MG63 (cell line): ENCODE results near the gene MED29. TPM values are rescaled to one million over a fixed set of nuclear protein-coding genes. Genes with fewer than 3 reads are reported as not detected.

Experiments used
- DNase-seq: peaks from one replicate; pipeline ENCODE4 v3.0.0-alpha.2; 2020
- H3K27me3 ChIP-seq: fragments of 250-450 bp; sonication (Bioruptor Pico); 2 replicates; pipeline ENCODE4 v1.5.1; 2020; ENCODE audit warnings: mild to moderate bottlenecking, moderate library complexity
- H3K36me3 ChIP-seq: fragments of 250-450 bp; sonication (Bioruptor Pico); 2 replicates; pipeline ENCODE4 v1.5.1; 2020; ENCODE audit warnings: mild to moderate bottlenecking, moderate library complexity
- H3K4me3 ChIP-seq: fragments of 250-450 bp; sonication (Bioruptor Pico); 2 replicates; pipeline ENCODE4 v1.5.1; 2020; ENCODE audit warnings: mild to moderate bottlenecking, moderate library complexity
- H3K9me3 ChIP-seq: fragments of 250-450 bp; sonication (Bioruptor Pico); 2 replicates; pipeline ENCODE4 v1.5.1; 2020; ENCODE audit warnings: mild to moderate bottlenecking, moderate library complexity
- total RNA-seq: library from RNA; depleted of rRNA; stranded (reverse); fragments of >200 nt; shearing (Covaris generic); gene quantifications from 2 replicates; pipeline ENCODE4 v1.2.3, GENCODE V29; 2014; ENCODE audit warnings: low replicate concordance

MED29 gene
- total RNA-seq, 1 experiment from 2014 or later: 26.5 TPM

- peaks cover 26% of the 10 kb centered on the region for H3K36me3 ChIP-seq
- no peak overlapping the region for H3K4me3 ChIP-seq
- peak; percentile 50 for DNase-seq
- H3K27me3 ChIP-seq: no peaks in the 10 kb centered on the region
- no peaks in the 10 kb centered on the region for H3K9me3 ChIP-seq
Observed at GRCh38 chr19:39428283-39429112, 37.3 kb downstream of the MED29 start.

- Histone ChIP-seq H3K9me3 (no peaks in the 10 kb centered on the region), H3K36me3 (peaks cover 46% of the 10 kb centered on the region), H3K27me3 (no peaks in the 10 kb centered on the region), H3K4me3 (no peak overlapping the region)
- DNase-seq: peak; percentile 48
Observed at GRCh38 chr19:39430675-39431593, 39.8 kb downstream of the MED29 start.

- H3K9me3 ChIP-seq: no peaks in the 10 kb centered on the region
- H3K4me3 ChIP-seq: no peak overlapping the region
- no peaks in the 10 kb centered on the region for H3K27me3 ChIP-seq
- peaks cover 46% of the 10 kb centered on the region for H3K36me3 ChIP-seq
- DNase-seq: no peak
Observed at GRCh38 chr19:39432677-39433025, 41.5 kb downstream of the MED29 start.

- no peak overlapping the region for H3K4me3 ChIP-seq
- no peaks in the 10 kb centered on the region for H3K27me3 ChIP-seq
- peaks cover 46% of the 10 kb centered on the region for H3K36me3 ChIP-seq
- H3K9me3 ChIP-seq: no peaks in the 10 kb centered on the region
- DNase-seq: no peak
Observed at GRCh38 chr19:39433480-39434079, 42.4 kb downstream of the MED29 start.

- DNase-seq: no peak
- H3K4me3 ChIP-seq: peak overlapping the region; percentile 96
- H3K36me3 ChIP-seq: peaks cover 46% of the 10 kb centered on the region
- H3K9me3 ChIP-seq: no peaks in the 10 kb centered on the region
- H3K27me3 ChIP-seq: no peaks in the 10 kb centered on the region
Observed at GRCh38 chr19:39434123-39435076, 43.2 kb downstream of the MED29 start.

GRCh38 chr19:39435499-39436349 is 44.5 kb downstream of the MED29 start, which contains the start of gene RPS16:
TSS of gene RPS16 (minus strand) at chr19:39435949. CDS start at chr19:39435895, 54 bp downstream.
- H3K36me3 ChIP-seq: peaks cover 46% of the 10 kb centered on the region
- no peaks in the 10 kb centered on the region for H3K9me3 ChIP-seq
- H3K27me3 ChIP-seq: no peaks in the 10 kb centered on the region
- H3K4me3 ChIP-seq: peak within 1 kb of the TSS; percentile 96
- peak; percentile 99 for DNase-seq

GRCh38 chr19:39436350-39436716 is 45.2 kb downstream of the MED29 start:
- Histone ChIP-seq H3K4me3 (peak overlapping the region; percentile 96), H3K36me3 (peaks cover 41% of the 10 kb centered on the region), H3K9me3 (no peaks in the 10 kb centered on the region), H3K27me3 (no peaks in the 10 kb centered on the region)
- DNase-seq: no peak

- H3K27me3 ChIP-seq: no peaks in the 10 kb centered on the region
- no peak for DNase-seq
- H3K36me3 ChIP-seq: peaks cover 23% of the 10 kb centered on the region
- no peak overlapping the region for H3K4me3 ChIP-seq
- H3K9me3 ChIP-seq: no peaks in the 10 kb centered on the region
Observed at GRCh38 chr19:39438270-39438934, 47.2 kb downstream of the MED29 start.

GRCh38 chr19:39444598-39445195 is 53.5 kb downstream of the MED29 start:
- Histone ChIP-seq H3K9me3 (no peaks in the 10 kb centered on the region; the same call in 1 of the 2 replicates), H3K27me3 (no peaks in the 10 kb centered on the region), H3K4me3 (peak overlapping the region; percentile 95), H3K36me3 (peaks cover 25% of the 10 kb centered on the region)
- DNase-seq: no peak

GRCh38 chr19:39445196-39446111 is 54.3 kb downstream of the MED29 start, which contains the start of gene SUPT5H:
TSS of gene SUPT5H (plus strand) at chr19:39445582. CDS start at chr19:39445891, 309 bp downstream.
- peak within 1 kb of the TSS; percentile 95 for H3K4me3 ChIP-seq
- no peaks in the 10 kb centered on the region for H3K27me3 ChIP-seq
- H3K9me3 ChIP-seq: no peaks in the 10 kb centered on the region; the same call in 1 of the 2 replicates
- peaks cover 29% of the 10 kb centered on the region for H3K36me3 ChIP-seq
- DNase-seq: peak; percentile 98

GRCh38 chr19:39446365-39447084 is 55.3 kb downstream of the MED29 start:
- H3K9me3 ChIP-seq: no peaks in the 10 kb centered on the region; the same call in 1 of the 2 replicates
- peak overlapping the region; percentile 95 for H3K4me3 ChIP-seq
- H3K36me3 ChIP-seq: peaks cover 33% of the 10 kb centered on the region
- H3K27me3 ChIP-seq: no peaks in the 10 kb centered on the region
- no peak for DNase-seq

- no peak overlapping the region for H3K4me3 ChIP-seq
- peaks cover 47% of the 10 kb centered on the region for H3K36me3 ChIP-seq
- no peak for DNase-seq
- H3K27me3 ChIP-seq: no peaks in the 10 kb centered on the region
- no peaks in the 10 kb centered on the region; the same call in 1 of the 2 replicates for H3K9me3 ChIP-seq
Observed at GRCh38 chr19:39448271-39448670, 57.1 kb downstream of the MED29 start.
